ENCODE data around the gene ACSL3. TPM values are rescaled to one million over a fixed set of nuclear protein-coding genes. Genes with fewer than 3 reads are reported as not detected.

Gene ACSL3
- total RNA-seq, 2 donors from 2014 or later, result 116 to 162 TPM

- Histone ChIP-seq H3K9ac (ENCODE audit: low read depth in 2 of 2, low read length in 2 of 2) (no peak overlapping the region), H3K27ac (no peak overlapping the region), H3K27me3 (no peaks in the 10 kb centered on the region), H3K4me1 (no peaks in the 10 kb centered on the region), H3K9me3 (no peaks in the 10 kb centered on the region), H3K4me3 (no peak overlapping the region), H3K36me3 (no peaks in the 10 kb centered on the region)
- intact Hi-C loops (cut with DNase I), result no loop called here
- no peak for TF ChIP-seq CTCF (IDR thresholded peaks at IDR 0.05)
- DNase-seq, result no peak
Measured at GRCh38 chr2:222959358-222959757, 98.5 kb downstream of the ACSL3 start.

- TF ChIP-seq CTCF (IDR thresholded peaks at IDR 0.05), result no peak
- H3K27me3 ChIP-seq, result no peaks in the 10 kb centered on the region
- H3K36me3 ChIP-seq, result no peaks in the 10 kb centered on the region
- no peaks in the 10 kb centered on the region for H3K9me3 ChIP-seq
- no peak overlapping the region for H3K9ac ChIP-seq (ENCODE audit: low read depth in 2 of 2, low read length in 2 of 2)
- H3K4me3 ChIP-seq, result no peak overlapping the region
- no peak overlapping the region for H3K27ac ChIP-seq
- no peak for DNase-seq
- intact Hi-C loops (cut with DNase I), result no loop called here
- H3K4me1 ChIP-seq, result no peaks in the 10 kb centered on the region
Measured at GRCh38 chr2:222960126-222960525, 99.3 kb downstream of the ACSL3 start.

GRCh38 chr2:222963641-222964040 lies 102.8 kb downstream of the ACSL3 start:
- DNase-seq, result no peak

GRCh38 chr2:222964376-222965031 lies 103.7 kb downstream of the ACSL3 start:
- Histone ChIP-seq H3K9me3 (no peaks in the 10 kb centered on the region), H3K4me3 (no peak overlapping the region), H3K36me3 (no peaks in the 10 kb centered on the region), H3K9ac (ENCODE audit: low read depth in 2 of 2, low read length in 2 of 2) (no peak overlapping the region), H3K4me1 (no peaks in the 10 kb centered on the region), H3K27me3 (no peaks in the 10 kb centered on the region), H3K27ac (no peak overlapping the region)
- TF ChIP-seq CTCF (IDR thresholded peaks at IDR 0.05), result no peak
- DNase-seq, result no peak
- intact Hi-C loops (cut with DNase I), result no loop called here

More at GRCh38 chr2:222963641-222964040, 102.8 kb downstream of the ACSL3 start:
- intact Hi-C loops (cut with DNase I), result no loop called here
- Histone ChIP-seq H3K36me3 (no peaks in the 10 kb centered on the region), H3K9me3 (no peaks in the 10 kb centered on the region), H3K4me3 (no peak overlapping the region), H3K4me1 (no peaks in the 10 kb centered on the region), H3K9ac (ENCODE audit: low read depth in 2 of 2, low read length in 2 of 2) (no peak overlapping the region), H3K27ac (no peak overlapping the region), H3K27me3 (no peaks in the 10 kb centered on the region)
- no peak for TF ChIP-seq CTCF (IDR thresholded peaks at IDR 0.05)

GRCh38 chr2:222965555-222965954 lies 104.7 kb downstream of the ACSL3 start:
- Histone ChIP-seq H3K4me3 (no peak overlapping the region), H3K27me3 (no peaks in the 10 kb centered on the region), H3K36me3 (no peaks in the 10 kb centered on the region), H3K9me3 (no peaks in the 10 kb centered on the region), H3K4me1 (no peaks in the 10 kb centered on the region), H3K27ac (no peak overlapping the region), H3K9ac (ENCODE audit: low read depth in 2 of 2, low read length in 2 of 2) (no peak overlapping the region)
- no peak for TF ChIP-seq CTCF (IDR thresholded peaks at IDR 0.05)
- DNase-seq, result no peak
- intact Hi-C loops (cut with DNase I), result no loop called here
